Esophagus muscularis mucosa (tissue), 4 donors: ENCODE data around the gene AGAP3. TPM values are rescaled to one million over a fixed set of nuclear protein-coding genes. Genes with fewer than 3 reads are reported as not detected.

Source experiments
- DNase-seq: peaks from one replicate; pipeline ENCODE4 v3.0.0-alpha.2; 2017; ENCODE audit errors: extremely low spot score
- H3K27ac ChIP-seq, 4 donors: fragments of 200-600 bp; sonication (generic); replicated peaks in 1 of 4; 1 replicate in 3 of 4; 2 replicates in 1 of 4; pipeline ENCODE4 v1.5.1; 2016 to 2019; ENCODE audit warnings: mild to moderate bottlenecking in 1 of 4
- H3K27me3 ChIP-seq, 4 donors: fragments of 200-600 bp; sonication (generic); one replicate each; pipeline versions ENCODE4 v1.5.1 to v1.6.0; 2016 to 2019
- H3K36me3 ChIP-seq, 4 donors: fragments of 200-600 bp; sonication (generic); one replicate each; pipeline ENCODE4 v1.5.1; 2016 to 2019
- H3K4me1 ChIP-seq, 4 donors: fragments of 200-600 bp; sonication (generic); one replicate each; pipeline ENCODE4 v1.5.1; 2016 to 2019
- H3K4me3 ChIP-seq, 4 donors: fragments of 200-600 bp; sonication (generic); 1 replicate in 2 of 4; 2 replicates in 2 of 4; pipeline ENCODE4 v1.5.1; 2016 to 2019; ENCODE audit warnings: mild to moderate bottlenecking in 4 of 4, moderate library complexity in 1 of 4
- H3K9me3 ChIP-seq, 4 donors: fragments of 200-600 bp; sonication (generic); 1 replicate in 3 of 4; 2 replicates in 1 of 4; pipeline ENCODE4 v1.5.1; 2016 to 2019
- CTCF ChIP-seq, 3 experiments: fragments of 200-600 bp in 2 of 3; fragments of 450-650 bp in 1 of 3; sonication (generic) in 2 of 3; IDR thresholded peaks; one replicate each; pipeline ENCODE4 v1.5.1; 2017 to 2019; ENCODE audit warnings: antibody characterized with exemption in 3 of 3, mild to moderate bottlenecking in 2 of 3, moderate library complexity in 1 of 3
- EP300 ChIP-seq: sonication (generic); formaldehyde crosslinking; IDR thresholded peaks from one replicate; pipeline ENCODE4 v1.6.1; 2017; ENCODE audit warnings: antibody characterized with exemption
- POLR2A ChIP-seq: fragments of 450-650 bp; IDR thresholded peaks from one replicate; pipeline ENCODE4 v1.6.1; 2017; ENCODE audit warnings: antibody characterized with exemption, moderate library complexity, mild to moderate bottlenecking, low read depth
- POLR2AphosphoS5 ChIP-seq, 2 donors: sonication (generic); formaldehyde crosslinking; IDR thresholded peaks; one replicate each; pipeline ENCODE4 v1.6.1; 2017; ENCODE audit warnings: antibody characterized with exemption in 2 of 2
- WGBS: methylation state at CpG from one replicate; pipeline ENCODE4 v1.1.5; 2018; 5-methylcytosine and 5-hydroxymethylcytosine counted together
- intact Hi-C: fragments of 100-400 bp; cut with DNase I; formaldehyde crosslinking; loops from one replicate; pipeline ENCODE4 v1.15.1; 2023
- total RNA-seq, 4 donors: library from RNA; depleted of rRNA; stranded (reverse); fragments of >200 nt; gene quantifications; one replicate each; pipeline versions ENCODE4 v1.1.0 to v1.2.1, GENCODE V29; 2016

Gene AGAP3
- total RNA-seq, 4 donors from 2014 or later = 33.8 to 71.2 (median 60.0) TPM

- WGBS = 89% methylated on average over 36 of the region's 39 CpGs
- no peaks in the 10 kb centered on the region for H3K9me3 ChIP-seq
- intact Hi-C loops = no loop called here
- no peak overlapping the region for H3K27ac ChIP-seq
- no peak overlapping the region for H3K4me3 ChIP-seq
- no peaks in the 10 kb centered on the region for H3K27me3 ChIP-seq
- H3K36me3 ChIP-seq = peaks cover 91 to 100% (median 100%) of the 10 kb centered on the region in 4 donors
- DNase-seq = no peak
- TF ChIP-seq CTCF (IDR thresholded peaks at IDR 0.05) = no peak
- TF ChIP-seq EP300 = no peak
- no peak for TF ChIP-seq POLR2AphosphoS5 (IDR thresholded peaks at IDR 0.05)
- no peak for TF ChIP-seq POLR2A
- no peaks in the 10 kb centered on the region for H3K4me1 ChIP-seq
These were observed 15.0 kb upstream of the AGAP3 start for GRCh38 chr7:151071032-151071866.

GRCh38 chr7:151073990-151074389 lies 12.3 kb upstream of the AGAP3 start:
- WGBS = 90% methylated on average over 17 of the region's 17 CpGs
- TF ChIP-seq CTCF (IDR thresholded peaks at IDR 0.05) (no peak), POLR2A (no peak), EP300 (no peak), POLR2AphosphoS5 (IDR thresholded peaks at IDR 0.05) (no peak)
- H3K27ac ChIP-seq = no peak overlapping the region
- H3K4me1 ChIP-seq = peaks cover 13 to 24% (median 18%) of the 10 kb centered on the region in 4 donors
- intact Hi-C loops = no loop called here
- no peak overlapping the region for H3K4me3 ChIP-seq
- no peaks in the 10 kb centered on the region for H3K9me3 ChIP-seq
- no peaks in the 10 kb centered on the region for H3K27me3 ChIP-seq
- peaks cover 66 to 90% (median 83%) of the 10 kb centered on the region in 4 donors for H3K36me3 ChIP-seq
- no peak for DNase-seq

- 89% methylated on average over 24 of the region's 26 CpGs for WGBS
- Histone ChIP-seq H3K9me3 (no peaks in the 10 kb centered on the region), H3K4me3 (no peak overlapping the region), H3K27ac (no peak overlapping the region), H3K36me3 (peaks cover 62 to 80% (median 73%) of the 10 kb centered on the region in 4 donors), H3K27me3 (no peaks in the 10 kb centered on the region), H3K4me1 (peaks cover 23 to 34% (median 29%) of the 10 kb centered on the region in 4 donors)
- intact Hi-C loops = no loop called here
- no peak for TF ChIP-seq POLR2AphosphoS5 (IDR thresholded peaks at IDR 0.05)
- DNase-seq = no peak
These were observed 11.2 kb upstream of the AGAP3 start for GRCh38 chr7:151074817-151075661.

DNA sequence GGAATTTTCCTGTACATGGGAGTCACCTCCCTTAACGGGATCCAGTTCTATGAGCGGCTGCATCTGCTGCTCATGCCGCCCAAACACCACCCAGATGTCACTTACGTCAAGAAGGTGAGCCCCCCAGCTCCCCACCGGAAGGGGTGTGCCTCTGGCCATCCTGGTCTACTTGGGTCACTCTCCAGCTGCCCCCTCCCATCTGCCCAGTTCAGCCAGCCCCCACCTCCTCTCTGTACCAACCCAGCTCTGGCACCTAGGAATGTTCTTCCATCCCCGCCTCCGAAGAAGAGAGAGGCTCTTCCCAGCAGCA lies 10.7 kb upstream of the AGAP3 start:
- TF ChIP-seq CTCF (IDR thresholded peaks at IDR 0.05) (no peak), EP300 (no peak), POLR2AphosphoS5 (IDR thresholded peaks at IDR 0.05) (no peak), POLR2A (no peak)
- WGBS = 84% methylated on average over 6 of the region's 7 CpGs
- Histone ChIP-seq H3K27ac (no peak overlapping the region), H3K27me3 (no peaks in the 10 kb centered on the region), H3K9me3 (no peaks in the 10 kb centered on the region), H3K4me3 (no peak overlapping the region), H3K4me1 (peaks cover 25 to 35% (median 31%) of the 10 kb centered on the region in 4 donors), H3K36me3 (peaks cover 57 to 74% (median 67%) of the 10 kb centered on the region in 4 donors)
- DNase-seq = no peak
- intact Hi-C loops = no loop called here

DNA sequence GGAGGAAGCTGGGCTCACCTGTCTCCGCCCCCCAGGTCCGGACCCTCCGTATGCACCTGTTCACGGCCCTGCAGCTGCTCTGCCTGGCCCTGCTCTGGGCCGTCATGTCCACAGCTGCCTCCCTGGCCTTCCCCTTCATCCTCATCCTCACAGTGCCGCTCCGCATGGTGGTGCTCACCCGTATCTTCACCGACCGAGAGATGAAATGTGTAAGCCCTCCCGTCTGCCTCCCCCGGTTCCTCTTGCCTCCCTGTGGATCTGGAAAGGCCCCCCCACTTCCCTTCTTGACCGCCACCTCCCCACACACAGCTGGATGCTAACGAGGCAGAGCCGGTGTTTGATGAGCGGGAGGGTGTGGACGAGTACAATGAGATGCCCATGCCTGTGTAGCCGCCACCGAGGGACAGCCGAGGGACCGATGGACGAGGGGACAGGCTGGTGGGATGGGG lies 10.3 kb upstream of the AGAP3 start:
- intact Hi-C loops = no loop called here
- peaks cover 53 to 70% (median 63%) of the 10 kb centered on the region in 4 donors for H3K36me3 ChIP-seq
- H3K4me1 ChIP-seq = peaks cover 27 to 36% (median 33%) of the 10 kb centered on the region in 4 donors
- no peak for DNase-seq
- no peak overlapping the region for H3K27ac ChIP-seq
- no peak for TF ChIP-seq CTCF (IDR thresholded peaks at IDR 0.05)
- 84% methylated on average over 22 of the region's 22 CpGs for WGBS
- H3K9me3 ChIP-seq = no peaks in the 10 kb centered on the region
- no peaks in the 10 kb centered on the region for H3K27me3 ChIP-seq
- H3K4me3 ChIP-seq = no peak overlapping the region
